ENCODE data around the gene PTPRC.

Gene PTPRC

GRCh38 chr1:198691063-198691462 lies 52.2 kb downstream of the PTPRC start:
- no peak for DNase-seq
- intact Hi-C loops (cut with DNase I) = no loop called here

- intact Hi-C loops (cut with DNase I) = no loop called here
- DNase-seq = no peak
Measured at GRCh38 chr1:198693321-198693720, 54.5 kb downstream of the PTPRC start.

- DNase-seq = no peak
- intact Hi-C loops (cut with DNase I) = no loop called here
Measured at GRCh38 chr1:198694542-198694941, 55.7 kb downstream of the PTPRC start.

GRCh38 chr1:198696211-198696610 lies 57.4 kb downstream of the PTPRC start:
- intact Hi-C loops (cut with DNase I) = no loop called here
- DNase-seq = no peak

- peak; percentile 18 to 83 (median 68) for DNase-seq
Measured at GRCh38 chr1:198699167-198700015, 60.6 kb downstream of the PTPRC start.

GRCh38 chr1:198700016-198700392 lies 61.2 kb downstream of the PTPRC start:
- DNase-seq = no peak
- intact Hi-C loops (cut with DNase I) = no loop called here

More at GRCh38 chr1:198699167-198700015, 60.6 kb downstream of the PTPRC start:
- intact Hi-C loops (cut with DNase I) = no loop called here

GRCh38 chr1:198700396-198700795 lies 61.6 kb downstream of the PTPRC start:
- intact Hi-C loops (cut with DNase I) = no loop called here
- DNase-seq = no peak

GRCh38 chr1:198701250-198701649 lies 62.4 kb downstream of the PTPRC start:
- intact Hi-C loops (cut with DNase I) = no loop called here
- no peak for DNase-seq

GRCh38 chr1:198701766-198702539 lies 63.1 kb downstream of the PTPRC start:
- intact Hi-C loops (cut with DNase I) = no loop called here
- no peak for DNase-seq

- intact Hi-C loops (cut with DNase I) = no loop called here
- no peak for DNase-seq
Measured at GRCh38 chr1:198708761-198709525, 70.1 kb downstream of the PTPRC start.

- DNase-seq = no peak
- intact Hi-C loops (cut with DNase I) = no loop called here
Measured at GRCh38 chr1:198711837-198712236, 73.0 kb downstream of the PTPRC start.

- DNase-seq = no peak
Measured at GRCh38 chr1:198713081-198713480, 74.2 kb downstream of the PTPRC start.

GRCh38 chr1:198714271-198714670 lies 75.4 kb downstream of the PTPRC start:
- intact Hi-C loops (cut with DNase I) = no loop called here

More at GRCh38 chr1:198713081-198713480, 74.2 kb downstream of the PTPRC start:
- intact Hi-C loops (cut with DNase I) = no loop called here

GRCh38 chr1:198716051-198716450 lies 77.2 kb downstream of the PTPRC start:
- DNase-seq = no peak
- intact Hi-C loops (cut with DNase I) = no loop called here

More at GRCh38 chr1:198714271-198714670, 75.4 kb downstream of the PTPRC start:
- DNase-seq = no peak

- intact Hi-C loops (cut with DNase I) = no loop called here
- no peak for DNase-seq
Measured at GRCh38 chr1:198717510-198717909, 78.7 kb downstream of the PTPRC start.

- DNase-seq = no peak
- intact Hi-C loops (cut with DNase I) = no loop called here
Measured at GRCh38 chr1:198723127-198723526, 84.3 kb downstream of the PTPRC start.

- no peak for DNase-seq
- intact Hi-C loops (cut with DNase I) = no loop called here
Measured at GRCh38 chr1:198725090-198725489, 86.2 kb downstream of the PTPRC start.

GRCh38 chr1:198726455-198726854 lies 87.6 kb downstream of the PTPRC start:
- DNase-seq = no peak
- intact Hi-C loops (cut with DNase I) = no loop called here

- intact Hi-C loops (cut with DNase I) = no loop called here
- DNase-seq = no peak
Measured at GRCh38 chr1:198729195-198729863, 90.5 kb downstream of the PTPRC start.
